K562 (cell line): ENCODE results near the gene ENTREP3. TPM values are rescaled to one million over a fixed set of nuclear protein-coding genes. Genes with fewer than 3 reads are reported as not detected.

Experiments used
- ATAC-seq: fragments of 200-7000 bp; cut with Tn5 transposase; 3 replicates; pipeline ENCODE4 v1.9.1; 2020; ENCODE audit warnings: moderate library complexity
- BruUV-seq: library from RNA; stranded (reverse); fragments of 400-500 nt; replicated peaks from 2 replicates; lab custom pipeline; 2021; lab: Mats Ljungman, UMichigan
- CTCF ChIA-PET: fragments of 300-600 bp; formaldehyde crosslinking; extraction: SDS; loops from one replicate; lab custom pipeline; 2021; ENCODE audit warnings: low intra/inter-chr PET ratio; lab: Yijun Ruan, JAX
- POLR2A ChIA-PET: fragments of 300-600, 350-650 bp; sonication (Branson Sonifier 250); formaldehyde crosslinking; extraction: SDS; loops from one replicate; lab custom pipeline; 2021; ENCODE audit warnings: antibody characterized with exemption, inconsistent platforms; lab: Yijun Ruan, JAX
- DNase-seq, 4 experiments: peaks; one replicate each; pipeline versions ENCODE4 v3.0.0 to v3.0.0-alpha.2; 2011 to 2018; ENCODE audit warnings: low spot score in 3 of 4, mixed read lengths in 3 of 4; ENCODE audit errors: extremely low read depth in 1 of 4
- FAIRE-seq: peaks from 2 replicates; lab custom pipeline; 2011; peaks lifted over from hg19 to GRCh38; lab: Jason Lieb, UNC
- H2AFZ ChIP-seq: 2 replicates; pipeline ENCODE4 v1.6.0; 2011; ENCODE audit warnings: low read depth, low read length, control low read depth, inconsistent platforms
- H3K27ac ChIP-seq: fragments of 200-600 bp; 3 replicates; pipeline ENCODE4 v1.8.0; 2011; ENCODE audit warnings: low read depth, mild to moderate bottlenecking, control low read depth, inconsistent platforms, low read length, moderate library complexity, mixed read lengths; ENCODE audit errors: extremely low read depth
- H3K27me3 ChIP-seq, 2 experiments: fragments of 300-600 bp in 1 of 2; 2 replicates in 1 of 2; 3 replicates in 1 of 2; pipeline versions ENCODE4 v1.6.0 to v1.8.0; 2011; ENCODE audit warnings: inconsistent platforms in 2 of 2, low read length in 2 of 2, mild to moderate bottlenecking in 1 of 2, mixed read lengths in 1 of 2, moderate library complexity in 1 of 2; ENCODE audit not compliant: control insufficient read depth in 2 of 2, insufficient read depth in 2 of 2
- H3K36me3 ChIP-seq: fragments of 300-600 bp; 3 replicates; pipeline ENCODE4 v1.8.0; 2011; ENCODE audit warnings: mild to moderate bottlenecking, low read length, inconsistent platforms; ENCODE audit not compliant: control insufficient read depth, insufficient read depth
- H3K4me1 ChIP-seq, 2 experiments: fragments of 200-600 bp in 1 of 2; replicated peaks in 1 of 2; 2 replicates in 1 of 2; 3 replicates in 1 of 2; pipeline versions ENCODE4 v1.5.1 to v1.8.0; 2011; ENCODE audit warnings: inconsistent platforms in 2 of 2, low read length in 2 of 2, mild to moderate bottlenecking in 1 of 2, mixed read lengths in 1 of 2, moderate library complexity in 1 of 2; ENCODE audit not compliant: control insufficient read depth in 2 of 2, insufficient read depth in 2 of 2
- H3K4me2 ChIP-seq: 2 replicates; pipeline ENCODE4 v1.6.1; 2011; ENCODE audit warnings: low read length, control low read depth, inconsistent platforms, mixed read lengths; ENCODE audit not compliant: insufficient read depth
- H3K4me3 ChIP-seq: fragments of 200-600 bp; sonication (generic), shearing (Covaris generic); 2 replicates; pipeline ENCODE4 v1.5.1; 2016; ENCODE audit warnings: control low read depth, inconsistent platforms
- H3K79me2 ChIP-seq: fragments of 200-600 bp; 3 replicates; pipeline ENCODE4 v1.8.0; 2011; ENCODE audit warnings: low read length, inconsistent platforms; ENCODE audit not compliant: control insufficient read depth, insufficient read depth
- H3K9ac ChIP-seq, 2 experiments: 2 replicates each; pipeline versions ENCODE4 v1.6.0 to v1.6.1; 2011; ENCODE audit warnings: low read depth in 2 of 2, low read length in 2 of 2, control low read depth in 1 of 2, inconsistent platforms in 1 of 2, mild to moderate bottlenecking in 1 of 2, mixed read lengths in 1 of 2; ENCODE audit not compliant: insufficient read depth in 1 of 2
- H3K9me1 ChIP-seq: one replicate; pipeline ENCODE4 v1.6.0; 2011; ENCODE audit warnings: inconsistent platforms, mild to moderate bottlenecking, low read length, moderate library complexity; ENCODE audit not compliant: control insufficient read depth, insufficient read depth
- H3K9me3 ChIP-seq: replicated peaks from 2 replicates; pipeline ENCODE4 v1.5.1; 2011; ENCODE audit warnings: low read depth, low read length, inconsistent platforms; ENCODE audit not compliant: control insufficient read depth, insufficient read depth
- H4K20me1 ChIP-seq: replicated peaks from 2 replicates; pipeline ENCODE4 v1.6.1; 2011; ENCODE audit warnings: low read length, inconsistent platforms, mixed read lengths; ENCODE audit not compliant: control insufficient read depth, insufficient read depth
- POLR2G ChIP-seq: fragments of 200-400 bp; formaldehyde crosslinking; IDR thresholded peaks from 2 replicates; pipeline ENCODE4 v1.6.1; 2017; ENCODE audit warnings: low read depth, mild to moderate bottlenecking, antibody characterized with exemption, low read length, moderate library complexity
- RAD21 ChIP-seq, 2 experiments: fragments of 250-450 bp in 1 of 2; fragments of 450-650 bp in 1 of 2; sonication (Bioruptor Pico) in 1 of 2; formaldehyde crosslinking in 1 of 2; IDR thresholded peaks in 1 of 2; conservative IDR thresholded peaks in 1 of 2; 2 replicates each; pipeline versions ENCODE4 v1.4.0 to v1.8.0; 2020 to 2022; ENCODE audit warnings: mild to moderate bottlenecking in 2 of 2, moderate library complexity in 1 of 2
- RBFOX2 ChIP-seq: fragments of 200-400 bp; formaldehyde crosslinking; IDR thresholded peaks from 2 replicates; pipeline ENCODE4 v1.6.1; 2017; ENCODE audit warnings: low read depth, mild to moderate bottlenecking, low read length, moderate library complexity
- STAT5B ChIP-seq: fragments of 250-450 bp; sonication (Bioruptor Pico); IDR thresholded peaks from 2 replicates; pipeline ENCODE4 v1.8.0; 2021; ENCODE audit warnings: mild to moderate bottlenecking, inconsistent platforms
- THAP7 ChIP-seq: fragments of 250-450 bp; sonication (Bioruptor Pico); IDR thresholded peaks from 2 replicates; pipeline ENCODE4 v1.5.0; 2021
- ZEB2 ChIP-seq: fragments of 450-650 bp; IDR thresholded peaks from 2 replicates; pipeline ENCODE4 v1.6.1; 2016
- WGBS: fragments of 100-300 bp; shearing (Covaris generic); methylation state at CpG from one replicate; pipeline ENCODE4 v1.1.6; 2016; ENCODE audit warnings: low coverage, mixed read lengths; ENCODE audit not compliant: insufficient coverage; ENCODE audit errors: missing lambda C conversion rate; 5-methylcytosine and 5-hydroxymethylcytosine counted together
- in situ Hi-C: fragments of 300-500 bp; cut with MboI; formaldehyde crosslinking; loops from 4 replicates; pipeline ENCODE4 v1.15.0; 2018; ENCODE audit warnings: inconsistent platforms, mixed read lengths
- intact Hi-C: fragments of 100-400 bp; cut with micrococcal nuclease; formaldehyde crosslinking; loops from 2 replicates; pipeline ENCODE4 v1.14.2; 2022
- polyA plus RNA-seq, 8 experiments: library from polyadenylated mRNA; depleted of rRNA in 4 of 8; stranded (reverse) in 5 of 8; unstranded in 3 of 8; fragments of >200 nt; fragmentation: Nextera tagmentation in 2 of 8; fragmentation: Illumina TruSeq in 1 of 8; extraction: Ambion mirVana in 2 of 8; extraction: Trizol in 1 of 8; gene quantifications; 2 replicates each; pipeline versions ENCODE4 v1.2.1 to v1.2.3, GENCODE V29; 2011 to 2014; ENCODE audit warnings: inconsistent platforms in 1 of 8, missing spikeins in 1 of 8
- total RNA-seq, 7 experiments: library from RNA; depleted of rRNA in 6 of 7; stranded (reverse); fragments of >200 nt in 6 of 7; fragmentation: Illumina TruSeq in 2 of 7; extraction: Trizol in 2 of 7; gene quantifications; 2 replicates each; pipeline versions ENCODE4 v1.2.1 to v1.2.3, GENCODE V29; 2011 to 2021; ENCODE audit warnings: low replicate concordance in 1 of 7

The ENTREP3 gene
- total and polyA plus RNA-seq, 9 of the 15 experiments (the other 6 are each of a cell fraction or from before 2014, with no cell fraction given): 1.9 to 41.8 (median 5.9) TPM

GRCh38 chr1:155260276-155260675 lies 5.0 kb upstream of the ENTREP3 start:
- WGBS: 90% methylated on average over 5 of the region's 5 CpGs
- no peak for ATAC-seq
- H3K4me2 ChIP-seq: no peak overlapping the region
- TF ChIP-seq STAT5B (CRISPR knock-in tag): no peak
- TF ChIP-seq THAP7 (CRISPR knock-in tag): no peak
- TF ChIP-seq ZEB2: no peak
- TF ChIP-seq RBFOX2: 0 out of 2 replicates have a peak, but pooled peaks have one; percentile 17
- TF ChIP-seq POLR2G: 0 out of 2 replicates have a peak, but pooled peaks have one; percentile 27
- TF ChIP-seq RAD21 (CRISPR knock-in tag; conservative IDR thresholded peaks at IDR 0.05 in 1 of 2, IDR thresholded peaks at IDR 0.05 in 1 of 2): no peak
- POLR2A ChIA-PET: interaction anchor here (0.6 to 3.8 kb wide), 4 partner anchors 9 to 66 kb away, joined by 4 to 29 read pairs (median 14); partner anchors contain the start of gene CLK2
- no peaks in the 10 kb centered on the region for H3K9me1 ChIP-seq
- H3K36me3 ChIP-seq: peaks cover 67% of the 10 kb centered on the region
- no peak overlapping the region for H3K4me3 ChIP-seq
- peaks cover 21% of the 10 kb centered on the region for H3K79me2 ChIP-seq
- DNase-seq: no peak
- BruUV-seq: no TSS peak
- CTCF ChIA-PET: interaction anchor here (0.7 kb wide), 1 partner anchor 20 kb away, joined by 3 read pairs; no protein-coding TSS in a partner anchor
- H3K9ac ChIP-seq: peak overlapping the region; percentile 78 to 83; a peak in 3 of 4 replicates
- no peak overlapping the region for H2AFZ ChIP-seq
- H3K9me3 ChIP-seq: no peaks in the 10 kb centered on the region
- no peak overlapping the region for H3K27ac ChIP-seq
- intact Hi-C loops: no loop called here
- peaks cover 7 to 32% of the 10 kb centered on the region in 2 experiments; a peak in 4 of 5 replicates for H3K4me1 ChIP-seq
- no peak for FAIRE-seq
- H4K20me1 ChIP-seq: no peaks in the 10 kb centered on the region
- in situ Hi-C loops: no loop called here
- no peaks in the 10 kb centered on the region for H3K27me3 ChIP-seq
